Raji (cell line): ENCODE results near the gene RPS21.

Source experiments
- POLR2A ChIP-seq: IDR thresholded peaks from 2 replicates; pipeline ENCODE4 v1.6.1; 2011; ENCODE audit warnings: low read depth, low read length, control low read depth; ENCODE audit not compliant: insufficient read depth

Gene RPS21

DNA sequence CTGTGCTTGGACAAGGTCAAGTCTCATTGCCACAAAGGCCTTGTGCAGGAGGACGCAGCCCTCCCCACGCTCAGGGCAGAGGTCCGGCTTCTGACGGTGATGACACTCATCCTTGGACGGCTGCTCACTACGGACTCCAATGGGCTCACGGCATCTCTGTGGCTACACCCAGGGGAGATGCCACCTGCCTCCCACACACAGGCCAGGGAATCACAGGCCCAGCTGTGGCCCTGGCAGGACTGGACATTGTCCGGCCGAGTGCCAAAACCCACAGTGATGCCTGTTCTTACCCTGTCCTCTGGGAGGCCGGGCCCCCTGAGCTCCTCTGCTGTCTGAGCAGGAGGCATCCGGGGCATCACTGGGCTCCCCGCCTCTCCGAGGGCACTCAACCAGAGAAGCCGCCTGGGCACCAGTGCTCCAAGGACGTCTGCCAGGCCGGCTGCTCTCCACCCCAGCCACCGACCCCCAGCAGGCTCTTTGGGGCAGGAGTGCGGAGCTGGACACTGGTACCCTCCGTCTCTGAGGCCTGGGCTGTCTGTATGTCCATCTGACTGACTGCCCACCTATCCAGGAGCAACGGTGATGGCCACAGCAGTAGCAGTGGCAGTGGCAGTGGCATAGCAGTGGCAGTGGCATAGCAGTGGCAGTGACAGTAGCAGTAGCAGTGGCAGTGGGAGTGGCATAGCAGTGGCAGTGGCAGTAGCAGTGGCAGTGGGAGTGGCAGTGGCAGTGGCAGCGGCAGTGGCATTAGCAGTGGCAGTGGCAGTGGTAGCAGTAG lies 38.6 kb downstream of the RPS21 start:
- no peak for TF ChIP-seq POLR2A

DNA sequence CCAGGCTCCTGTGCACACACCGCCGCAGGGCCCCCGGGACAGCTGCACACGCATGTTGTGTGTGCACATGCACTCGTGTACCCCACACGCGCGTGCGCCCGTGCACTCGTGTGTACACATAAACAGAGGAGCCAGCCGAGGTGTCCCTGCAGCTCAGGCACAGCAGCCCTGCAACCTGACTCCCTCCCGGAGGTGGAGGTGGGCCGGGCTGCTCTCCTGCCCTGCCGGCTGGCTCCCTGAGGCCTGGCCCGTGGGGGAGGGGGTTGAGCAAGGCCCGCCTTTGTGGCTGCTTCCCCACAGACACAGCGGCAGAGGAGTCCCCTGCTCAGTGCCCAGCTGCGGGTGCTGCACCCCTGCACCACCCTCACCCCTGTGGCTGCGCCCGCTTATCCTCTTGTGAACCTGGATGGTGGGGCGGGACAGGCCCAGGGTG lies 39.8 kb downstream of the RPS21 start:
- no peak for TF ChIP-seq POLR2A

DNA sequence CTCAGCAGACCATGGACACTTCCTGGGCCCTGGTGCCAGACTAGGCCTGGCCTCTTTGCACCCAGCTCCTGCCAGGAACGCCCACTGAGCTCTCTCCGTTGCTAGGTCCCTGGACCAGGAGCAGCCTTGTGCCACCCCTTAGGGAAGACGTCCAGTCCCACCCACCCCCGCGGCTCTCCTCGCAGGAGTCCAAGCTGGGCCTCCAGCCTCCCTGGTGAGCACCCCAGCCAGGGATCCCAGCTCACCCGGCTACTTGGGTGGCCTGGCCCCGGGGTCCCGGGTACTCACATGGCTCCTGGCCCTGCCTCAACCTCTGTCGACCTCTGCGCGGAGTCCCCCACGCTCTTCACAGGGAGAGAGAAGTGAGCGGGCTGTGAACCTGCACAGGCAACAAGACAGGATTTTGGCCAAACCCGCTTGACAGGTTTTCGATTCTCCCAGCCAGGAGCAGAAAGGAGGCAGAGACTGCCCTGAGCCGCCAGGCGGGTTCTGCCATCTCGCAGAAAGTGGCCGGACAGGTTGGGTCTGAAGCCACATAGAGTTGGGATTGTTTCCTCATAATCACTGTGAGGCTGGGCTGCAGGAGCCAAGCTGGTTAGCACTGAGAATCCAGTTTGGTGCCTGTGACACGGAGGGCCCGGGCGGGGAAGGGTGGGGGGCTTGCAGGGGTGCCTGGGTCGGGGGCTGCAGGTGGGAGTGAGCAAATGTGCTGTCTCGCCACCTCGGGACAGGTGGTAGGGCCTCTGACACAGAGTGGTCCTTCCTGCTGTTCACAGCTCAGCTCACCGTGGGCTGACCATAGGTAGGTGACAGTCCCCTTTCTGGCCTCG lies 40.5 kb downstream of the RPS21 start, which contains the start of gene RBBP8NL:
TSS of gene RBBP8NL (minus strand) at position 368 of the 830 bp plus-strand sequence. CDS start 7,892 bp downstream, outside the sequence.
- no peak for TF ChIP-seq POLR2A

DNA sequence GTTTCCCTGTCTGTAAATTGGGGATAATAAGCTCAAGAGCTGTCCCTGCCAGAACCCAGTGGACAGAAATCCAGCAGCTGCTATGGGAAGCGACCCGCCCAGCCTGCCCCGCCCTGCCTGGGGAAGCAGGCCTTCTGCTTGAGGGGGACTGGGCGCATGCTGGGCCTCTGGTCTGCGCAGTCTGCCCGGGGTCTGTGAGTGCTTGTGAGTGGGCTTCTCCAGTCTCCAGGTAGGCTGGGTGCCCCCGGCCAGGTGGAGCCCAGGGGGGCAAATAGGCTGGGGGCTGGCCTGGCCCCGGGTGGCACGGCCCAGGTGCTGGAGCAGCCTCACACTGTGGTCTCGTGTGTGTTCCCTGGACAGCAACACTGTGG lies 41.1 kb downstream of the RPS21 start:
- TF ChIP-seq POLR2A, result no peak

DNA sequence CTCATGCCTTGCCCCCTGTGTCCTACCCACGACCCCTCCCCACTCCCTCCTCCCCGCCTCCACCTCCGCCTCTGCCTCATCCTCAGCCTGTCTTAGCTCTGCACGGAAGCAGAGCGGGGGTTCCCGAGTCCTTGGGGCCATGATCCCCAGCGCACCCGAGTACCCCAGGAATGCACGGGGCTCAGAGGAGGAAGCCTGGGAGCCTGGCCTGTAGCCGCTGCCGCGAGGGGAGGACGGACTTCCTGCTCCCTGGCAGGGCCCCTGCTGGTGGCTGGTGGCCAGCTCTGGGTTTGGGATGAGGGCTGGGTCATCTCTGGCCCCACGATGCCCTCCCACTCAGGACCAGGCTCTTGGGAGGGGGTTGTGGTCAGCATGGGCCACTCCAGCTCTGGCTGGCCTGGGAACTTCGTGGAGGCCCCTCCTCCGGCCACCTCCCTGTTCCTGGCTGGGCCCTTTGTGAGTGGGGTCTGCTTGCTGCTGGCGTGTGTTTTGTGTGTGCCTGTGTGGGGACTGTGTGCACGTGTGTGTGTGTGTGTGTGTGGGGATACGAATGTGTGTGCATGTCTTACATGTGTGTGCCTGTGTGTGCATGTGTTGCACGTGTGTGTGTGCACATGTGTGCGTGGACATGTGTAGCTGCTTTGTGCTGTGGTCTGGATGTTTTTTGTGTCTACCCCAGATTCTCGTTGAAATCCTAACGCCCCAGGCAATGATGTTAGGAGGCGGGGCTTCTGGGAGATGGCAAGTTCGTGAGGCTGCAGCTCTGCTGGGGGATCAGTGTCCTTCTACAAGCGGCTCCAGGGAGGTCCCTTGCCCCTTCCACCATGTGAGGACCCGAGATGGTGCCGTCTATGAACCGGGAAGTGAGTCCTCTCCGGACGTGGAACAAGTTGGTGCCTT lies 41.7 kb downstream of the RPS21 start:
- no peak for TF ChIP-seq POLR2A

DNA sequence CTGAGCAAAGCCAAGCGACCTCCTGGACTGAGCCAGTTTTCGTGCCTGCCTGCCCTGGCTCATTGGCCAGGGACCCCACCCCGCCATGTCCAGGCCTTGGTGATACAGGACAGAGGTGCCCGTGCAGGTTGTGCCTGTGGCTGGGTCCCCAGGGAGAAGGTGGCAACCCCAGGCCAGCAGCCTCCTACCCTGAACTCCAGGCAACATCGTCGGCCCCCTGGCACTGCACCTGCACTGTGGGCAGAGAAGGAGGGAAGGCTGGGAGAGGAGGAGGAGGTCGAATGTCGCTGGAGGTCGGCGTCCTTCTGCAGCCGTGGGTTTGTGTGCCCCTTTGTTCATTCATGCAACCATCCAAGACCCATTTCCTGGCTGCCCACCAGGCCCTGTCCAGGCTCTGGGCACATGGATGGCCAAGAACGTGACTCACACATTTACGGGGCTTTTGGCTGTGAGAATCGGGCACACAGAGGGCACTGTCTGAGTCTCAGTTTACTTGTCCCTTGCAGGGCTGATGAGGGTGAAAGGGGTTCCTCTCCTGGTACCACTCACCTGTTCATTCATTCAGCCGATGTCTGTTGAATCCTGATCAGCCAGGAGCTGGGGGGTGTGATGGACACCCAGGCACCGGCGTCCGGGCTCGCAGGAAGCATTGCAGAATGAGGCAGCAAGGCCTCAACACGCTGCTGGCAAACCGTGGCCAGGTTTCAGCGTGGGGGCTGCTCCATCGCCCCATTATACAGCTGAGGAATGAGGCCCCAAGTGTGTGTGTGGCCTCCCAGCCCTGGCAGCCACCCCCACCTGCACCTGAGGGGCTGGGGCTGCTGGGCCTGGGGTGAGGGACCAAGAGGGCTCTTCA lies 42.8 kb downstream of the RPS21 start:
- no peak for TF ChIP-seq POLR2A

DNA sequence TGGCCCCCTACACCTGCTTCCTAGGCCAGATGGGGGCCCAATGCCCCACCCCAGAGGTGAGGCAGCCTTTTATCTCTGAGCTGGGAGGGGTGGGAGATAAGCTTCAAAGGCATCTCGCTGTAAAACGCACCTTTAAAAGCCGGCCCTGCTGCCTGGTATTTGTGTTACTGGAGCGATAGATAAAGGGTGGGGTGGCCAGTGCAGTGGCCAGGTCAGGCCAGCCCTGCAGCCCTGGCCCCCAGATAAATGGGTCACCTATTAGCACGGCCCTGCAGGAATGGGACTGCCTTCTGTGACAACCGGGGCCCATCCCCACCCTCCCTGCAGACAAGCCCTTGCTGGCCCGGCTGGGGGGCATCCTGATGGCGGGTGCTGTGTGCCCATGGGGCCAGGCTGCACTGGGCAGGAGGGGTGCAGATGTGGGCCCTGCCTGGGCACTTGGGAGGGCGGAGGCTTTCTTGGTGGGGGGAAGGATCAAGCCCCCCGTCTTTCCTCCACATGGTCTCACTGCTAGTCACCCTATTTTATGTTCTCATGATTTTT lies 43.5 kb downstream of the RPS21 start:
- no peak for TF ChIP-seq POLR2A

DNA sequence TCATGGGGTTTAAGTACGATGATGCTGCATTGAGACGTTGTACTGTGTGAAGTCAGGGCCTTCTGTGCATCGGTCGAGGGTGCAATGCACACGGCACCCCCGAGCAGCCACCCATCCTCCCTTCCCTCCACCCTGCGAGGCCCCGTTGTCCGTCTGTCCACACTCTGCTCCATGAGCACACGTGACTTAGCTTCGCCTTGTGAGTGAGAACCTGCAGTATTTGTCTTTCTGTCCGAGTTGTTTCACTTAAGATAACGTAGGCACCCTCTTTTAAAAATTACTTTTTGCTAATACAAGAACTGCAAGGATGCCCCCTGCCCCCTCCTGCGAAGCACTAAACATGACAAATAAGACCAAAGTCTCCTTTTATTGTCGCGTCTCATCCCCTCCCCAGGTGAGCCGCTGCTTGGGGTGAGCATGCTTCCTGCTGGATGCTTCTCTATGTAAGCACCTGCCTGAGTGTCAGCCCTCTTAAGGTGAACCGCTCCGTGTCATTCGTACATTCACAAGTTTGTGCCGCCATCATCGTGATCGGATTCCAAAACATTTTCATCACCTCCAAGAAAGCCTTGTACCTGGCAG lies 44.1 kb downstream of the RPS21 start:
- no peak for TF ChIP-seq POLR2A

DNA sequence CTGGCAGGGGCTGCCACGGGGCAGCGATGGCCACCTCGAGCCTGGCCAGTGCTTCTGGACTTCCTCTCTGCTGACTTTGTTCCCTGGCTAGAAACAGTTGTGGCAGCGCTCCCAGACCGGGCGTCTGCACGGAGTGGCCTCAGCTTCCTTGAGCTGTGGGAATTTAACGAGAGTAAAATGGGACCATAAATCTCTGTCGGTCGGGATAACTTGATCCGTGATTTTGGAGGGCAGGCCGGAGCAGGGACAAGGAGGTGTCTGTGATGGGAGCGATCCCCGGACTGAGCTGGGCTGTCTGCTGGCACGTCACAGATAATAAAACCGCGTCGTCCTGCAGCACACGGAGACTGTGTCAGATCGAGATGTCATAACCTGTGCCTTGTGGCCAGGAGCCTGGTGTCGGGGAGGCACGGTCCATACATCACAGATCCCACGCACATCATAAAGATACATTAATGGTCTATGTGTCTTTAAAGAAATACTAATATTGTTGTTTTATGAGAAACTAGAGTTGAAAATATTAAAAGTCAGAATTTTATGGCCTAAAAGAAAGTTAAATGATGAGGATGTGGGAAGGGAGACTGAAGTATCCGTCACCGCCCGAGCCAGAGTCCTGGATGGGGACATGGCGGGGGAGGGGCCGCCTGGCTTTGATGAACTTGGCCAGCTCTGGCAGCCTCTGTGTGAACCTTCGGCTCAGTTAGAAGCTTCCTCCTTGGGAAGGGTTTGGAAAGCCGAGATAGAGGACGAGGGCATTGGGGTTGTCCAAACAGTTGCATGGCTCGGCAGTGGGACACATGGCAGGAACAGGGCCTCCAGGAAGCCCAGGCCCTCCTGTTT lies 47.0 kb downstream of the RPS21 start:
- TF ChIP-seq POLR2A, result no peak

DNA sequence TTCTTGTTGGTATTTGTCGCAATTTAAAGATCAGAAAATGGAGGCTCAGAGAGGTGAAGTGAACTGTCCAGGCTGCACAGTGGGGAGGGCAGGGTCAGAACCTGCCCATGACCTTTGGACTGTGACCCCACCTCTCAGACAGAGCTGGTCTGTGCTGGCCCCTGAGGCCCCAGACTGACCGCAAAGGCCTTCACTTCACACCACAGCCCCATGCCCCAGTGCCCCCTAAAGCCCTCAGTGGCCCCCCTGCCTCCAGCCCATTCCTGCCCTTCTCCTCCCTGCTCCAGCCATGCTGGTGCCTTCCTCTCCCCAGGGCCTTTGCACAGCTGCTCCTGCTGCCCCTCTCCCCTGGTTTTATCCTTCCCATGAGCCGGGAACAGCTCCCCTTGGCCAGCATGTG lies 49.8 kb downstream of the RPS21 start:
- no peak for TF ChIP-seq POLR2A

DNA sequence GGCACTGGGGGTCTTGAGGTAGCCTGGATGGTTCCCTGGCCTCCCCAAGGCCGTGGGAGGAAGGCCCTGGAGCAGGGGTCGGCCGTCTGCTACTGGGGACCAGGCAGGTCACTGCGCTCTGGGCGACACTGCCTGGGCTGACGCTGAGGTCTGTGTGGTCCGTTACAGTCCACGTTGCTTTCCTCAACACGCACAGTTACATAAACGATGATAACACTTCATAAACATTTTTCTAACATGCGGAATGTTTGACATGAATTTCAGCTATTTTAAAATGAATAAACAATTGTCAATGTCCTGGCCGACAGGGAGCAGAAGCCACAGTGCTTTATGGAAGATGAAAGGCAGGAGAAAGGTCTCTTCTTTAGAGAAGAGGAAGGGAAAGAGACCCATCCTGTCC lies 50.6 kb downstream of the RPS21 start:
- TF ChIP-seq POLR2A, result no peak

DNA sequence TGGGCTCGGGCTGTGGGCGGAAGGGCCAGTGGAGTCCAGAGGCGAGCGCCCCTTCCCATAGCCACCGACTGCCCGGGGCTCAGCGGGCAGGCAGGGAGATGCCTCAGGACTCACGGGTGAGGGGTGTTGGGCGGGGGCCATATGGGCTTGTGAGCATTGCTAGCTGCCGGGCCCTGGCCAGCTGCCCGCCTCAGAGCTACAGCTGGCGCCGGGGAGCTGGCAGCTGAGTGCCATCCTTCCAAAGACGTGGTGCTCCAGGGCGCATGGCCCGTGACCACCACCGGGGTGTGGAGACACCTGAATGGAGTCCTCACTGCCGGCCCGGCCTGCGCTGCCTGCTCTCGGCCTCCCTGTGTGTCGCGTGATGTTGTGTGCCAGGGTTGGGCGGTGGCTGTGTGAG lies 51.0 kb downstream of the RPS21 start:
- TF ChIP-seq POLR2A, result no peak
